Posterior vena cava (tissue), 2 donors: Measurements from ENCODE around the gene MICAL3. TPM values are rescaled to one million over a fixed set of nuclear protein-coding genes. Genes with fewer than 3 reads are reported as not detected.
"Not testable (repeated sequence)": the region's sequence is repeated elsewhere in the genome, so short reads cannot be mapped to it uniquely, and the experiment has no call there.

Experiments used
- DNase-seq: peaks from one replicate; pipeline ENCODE4 v3.0.0-alpha.2; 2020; ENCODE audit warnings: low spot score
- intact Hi-C, 2 donors: fragments of 100-400 bp; cut with DNase I; formaldehyde crosslinking; loops; one replicate each; pipeline versions ENCODE4 v1.14.1 to v1.14.2; 2022 to 2023
- total RNA-seq, 2 donors: library from RNA; stranded (reverse); fragmentation: NEBNext Ultra II Directional; extraction: Animal tissue kit (Norgen Biotek cat#: 25700); gene quantifications; one replicate each; pipeline ENCODE4 v1.2.1, GENCODE V29; 2021
- donor health status: DM: yes; HTN: yes; CAD: no.
- donor health status: DM: yes; HTN: yes; CAD: no.

MICAL3 gene
- total RNA-seq, 2 donors from 2014 or later = 106 to 114 TPM

- intact Hi-C loops = no loop called here
- no peak for DNase-seq
Measured at GRCh38 chr22:17774926-17775685, 249.3 kb downstream of the MICAL3 start.

GRCh38 chr22:17774206-17774925 is 250.0 kb downstream of the MICAL3 start, which contains the start of gene BID:
TSS of gene BID (minus strand) at chr22:17774469. CDS start at chr22:17750116, 24,353 bp downstream.
- intact Hi-C loops = no loop called here
- DNase-seq = peak; percentile 87

- DNase-seq = no peak
- intact Hi-C loops = no loop called here
Measured at GRCh38 chr22:17773606-17774205, 250.7 kb downstream of the MICAL3 start.

GRCh38 chr22:17772958-17773605 is 251.3 kb downstream of the MICAL3 start:
- DNase-seq = no peak
- intact Hi-C loops = no loop called here

GRCh38 chr22:17772249-17772957 is 252.0 kb downstream of the MICAL3 start:
- DNase-seq = no peak
- intact Hi-C loops = no loop called here

GRCh38 chr22:17770180-17771077 is 253.9 kb downstream of the MICAL3 start:
- intact Hi-C loops = no loop called here
- DNase-seq = no peak

GRCh38 chr22:17769716-17770082 is 254.7 kb downstream of the MICAL3 start:
- intact Hi-C loops = no loop called here
- DNase-seq = no peak

GRCh38 chr22:17769013-17769715 is 255.2 kb downstream of the MICAL3 start:
- intact Hi-C loops = no loop called here
- no peak for DNase-seq

GRCh38 chr22:17767233-17768065 is 256.9 kb downstream of the MICAL3 start:
- intact Hi-C loops = no loop called here
- no peak for DNase-seq

- intact Hi-C loops, DNase-seq: not testable (repeated sequence)
Measured at GRCh38 chr22:17764852-17765251, 259.5 kb downstream of the MICAL3 start.

GRCh38 chr22:17764036-17764435 is 260.3 kb downstream of the MICAL3 start:
- DNase-seq = no peak
- intact Hi-C loops = no loop called here

- intact Hi-C loops, DNase-seq: not testable (repeated sequence)
Measured at GRCh38 chr22:17763442-17763841, 260.9 kb downstream of the MICAL3 start.

- intact Hi-C loops = no loop called here
- DNase-seq = no peak
Measured at GRCh38 chr22:17761138-17761488, 263.2 kb downstream of the MICAL3 start.

- intact Hi-C loops = no loop called here
- DNase-seq = no peak
Measured at GRCh38 chr22:17754233-17754925, 270.0 kb downstream of the MICAL3 start.

GRCh38 chr22:17753401-17753989 is 270.9 kb downstream of the MICAL3 start:
- DNase-seq = no peak
- intact Hi-C loops = no loop called here

GRCh38 chr22:17751596-17751995 is 272.8 kb downstream of the MICAL3 start:
- intact Hi-C loops = no loop called here
- peak; percentile 60 for DNase-seq
